Prostate gland (tissue), 2 donors: ENCODE data around the gene SLCO3A1. TPM values are rescaled to one million over a fixed set of nuclear protein-coding genes. Genes with fewer than 3 reads are reported as not detected.

Source experiments
- DNase-seq: peaks from one replicate; pipeline ENCODE4 v3.0.0-alpha.2; 2019; ENCODE audit warnings: low spot score
- H3K27ac ChIP-seq, 2 donors: fragments of 200-600 bp; sonication (generic); 2 replicates each; pipeline ENCODE4 v1.5.1; 2017 to 2019
- H3K27me3 ChIP-seq: fragments of 200-600 bp; sonication (generic); replicated peaks from 2 replicates; pipeline ENCODE4 v1.5.1; 2019; ENCODE audit not compliant: insufficient read depth
- H3K36me3 ChIP-seq, 2 donors: fragments of 200-600 bp; sonication (generic); 1 replicate in 1 of 2; 2 replicates in 1 of 2; pipeline versions ENCODE4 v1.5.1 to v1.8.1; 2017 to 2019
- H3K4me1 ChIP-seq: fragments of 200-600 bp; sonication (generic); replicated peaks from 2 replicates; pipeline ENCODE4 v1.5.1; 2019
- H3K4me3 ChIP-seq, 2 donors: fragments of 200-600 bp; sonication (generic); 2 replicates each; pipeline ENCODE4 v1.5.1; 2017 to 2019
- H3K9me3 ChIP-seq: fragments of 200-600 bp; sonication (generic); 2 replicates; pipeline ENCODE4 v1.5.1; 2017
- POLR2A ChIP-seq: fragments of 450-650 bp; IDR thresholded peaks from one replicate; pipeline ENCODE4 v1.6.1; 2016; ENCODE audit warnings: antibody characterized with exemption, mild to moderate bottlenecking
- POLR2AphosphoS5 ChIP-seq: sonication (generic); formaldehyde crosslinking; IDR thresholded peaks from one replicate; pipeline ENCODE4 v1.6.1; 2017; ENCODE audit warnings: antibody characterized with exemption
- WGBS: methylation state at CpG from one replicate; pipeline ENCODE4 v1.1.5; 2018; 5-methylcytosine and 5-hydroxymethylcytosine counted together
- intact Hi-C: fragments of 100-400 bp; cut with DNase I; formaldehyde crosslinking; loops from one replicate; pipeline ENCODE4 v1.14.2; 2022
- total RNA-seq, 2 donors: library from RNA; depleted of rRNA; stranded (reverse); fragments of >200 nt; gene quantifications; one replicate each; pipeline ENCODE4 v1.1.0, GENCODE V29; 2016
- TF ChIP-seq, protein P1 (sequence below), 4 experiments: fragments of 200-600 bp in 2 of 4; fragments of 450-650 bp in 2 of 4; sonication (generic) in 2 of 4; IDR thresholded peaks; 1 replicate in 3 of 4; 2 replicates in 1 of 4; pipeline ENCODE4 v1.5.1; 2016 to 2019; ENCODE audit warnings: antibody characterized with exemption in 4 of 4, mild to moderate bottlenecking in 2 of 4, moderate library complexity in 2 of 4

Gene SLCO3A1
- total RNA-seq, 2 donors from 2014 or later = 7.4 to 35.3 TPM

GRCh38 chr15:92159906-92160841 is 306.7 kb downstream of the SLCO3A1 start:
- 60% methylated on average over 15 of the region's 15 CpGs for WGBS
- no peak for DNase-seq

DNA sequence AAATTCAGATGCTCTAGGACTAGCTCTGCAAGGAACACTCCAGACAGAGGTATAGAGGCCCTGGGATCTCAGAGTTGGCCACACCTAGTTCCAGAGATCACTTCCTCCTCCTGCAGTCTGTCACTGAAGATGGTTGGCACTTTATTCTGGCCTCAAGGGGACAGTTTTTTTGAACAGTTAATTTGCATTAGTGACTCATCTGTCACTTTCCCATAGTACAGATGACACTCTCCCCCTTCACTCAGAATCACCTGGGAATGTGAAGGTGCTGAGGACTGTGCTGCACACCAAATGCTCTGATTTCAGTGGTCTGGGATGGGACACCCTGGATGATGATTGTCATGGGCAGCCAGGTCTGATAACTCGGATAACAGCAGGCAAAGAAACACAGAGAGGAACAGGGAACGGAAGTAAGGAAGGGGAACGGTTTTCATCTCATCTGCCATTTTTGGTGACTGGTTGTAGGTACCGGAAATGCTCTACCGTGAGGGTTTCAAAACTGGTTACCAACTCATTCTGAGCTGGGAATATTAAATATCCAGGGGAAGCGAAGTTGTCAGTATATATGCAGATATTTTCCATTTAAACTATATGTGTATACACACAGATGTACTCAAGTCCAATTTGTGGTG is 307.6 kb downstream of the SLCO3A1 start:
- DNase-seq = no peak
- no peak for TF ChIP-seq POLR2A
- H3K4me1 ChIP-seq = no peaks in the 10 kb centered on the region
- H3K9me3 ChIP-seq = no peaks in the 10 kb centered on the region
- no peaks in the 10 kb centered on the region for H3K36me3 ChIP-seq
- WGBS = 92% methylated on average over 6 of the region's 6 CpGs
- no peak overlapping the region for H3K4me3 ChIP-seq
- no peak overlapping the region for H3K27ac ChIP-seq
- intact Hi-C loops = no loop called here
- no peaks in the 10 kb centered on the region for H3K27me3 ChIP-seq

More at GRCh38 chr15:92159906-92160841, 306.7 kb downstream of the SLCO3A1 start:
- no peaks in the 10 kb centered on the region for H3K4me1 ChIP-seq
- no peaks in the 10 kb centered on the region for H3K27me3 ChIP-seq
- no peak overlapping the region for H3K4me3 ChIP-seq
- intact Hi-C loops = no loop called here
- no peaks in the 10 kb centered on the region for H3K36me3 ChIP-seq
- H3K27ac ChIP-seq = no peak overlapping the region
- TF ChIP-seq POLR2A = no peak
- TF ChIP-seq, protein P1, sequence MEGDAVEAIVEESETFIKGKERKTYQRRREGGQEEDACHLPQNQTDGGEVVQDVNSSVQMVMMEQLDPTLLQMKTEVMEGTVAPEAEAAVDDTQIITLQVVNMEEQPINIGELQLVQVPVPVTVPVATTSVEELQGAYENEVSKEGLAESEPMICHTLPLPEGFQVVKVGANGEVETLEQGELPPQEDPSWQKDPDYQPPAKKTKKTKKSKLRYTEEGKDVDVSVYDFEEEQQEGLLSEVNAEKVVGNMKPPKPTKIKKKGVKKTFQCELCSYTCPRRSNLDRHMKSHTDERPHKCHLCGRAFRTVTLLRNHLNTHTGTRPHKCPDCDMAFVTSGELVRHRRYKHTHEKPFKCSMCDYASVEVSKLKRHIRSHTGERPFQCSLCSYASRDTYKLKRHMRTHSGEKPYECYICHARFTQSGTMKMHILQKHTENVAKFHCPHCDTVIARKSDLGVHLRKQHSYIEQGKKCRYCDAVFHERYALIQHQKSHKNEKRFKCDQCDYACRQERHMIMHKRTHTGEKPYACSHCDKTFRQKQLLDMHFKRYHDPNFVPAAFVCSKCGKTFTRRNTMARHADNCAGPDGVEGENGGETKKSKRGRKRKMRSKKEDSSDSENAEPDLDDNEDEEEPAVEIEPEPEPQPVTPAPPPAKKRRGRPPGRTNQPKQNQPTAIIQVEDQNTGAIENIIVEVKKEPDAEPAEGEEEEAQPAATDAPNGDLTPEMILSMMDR (IDR thresholded peaks at IDR 0.05) = no peak
- TF ChIP-seq POLR2AphosphoS5 = no peak
- no peaks in the 10 kb centered on the region for H3K9me3 ChIP-seq

DNA sequence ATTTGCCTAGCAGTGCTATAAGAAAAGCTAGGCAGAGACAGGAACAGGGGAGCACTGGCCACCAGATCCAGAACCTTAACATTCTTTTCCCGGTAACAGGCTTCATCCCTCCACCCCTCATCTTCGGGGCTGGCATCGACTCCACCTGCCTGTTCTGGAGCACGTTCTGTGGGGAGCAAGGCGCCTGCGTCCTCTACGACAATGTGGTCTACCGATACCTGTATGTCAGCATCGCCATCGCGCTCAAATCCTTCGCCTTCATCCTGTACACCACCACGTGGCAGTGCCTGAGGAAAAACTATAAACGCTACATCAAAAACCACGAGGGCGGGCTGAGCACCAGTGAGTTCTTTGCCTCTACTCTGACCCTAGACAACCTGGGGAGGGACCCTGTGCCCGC is 309.1 kb downstream of the SLCO3A1 start:
- no peak for TF ChIP-seq POLR2AphosphoS5
- TF ChIP-seq, protein P1 (IDR thresholded peaks at IDR 0.05) = no peak
- no peak for TF ChIP-seq POLR2A
- Histone ChIP-seq H3K36me3 (no peaks in the 10 kb centered on the region), H3K4me3 (no peak overlapping the region), H3K27me3 (no peaks in the 10 kb centered on the region), H3K9me3 (no peaks in the 10 kb centered on the region), H3K27ac (no peak overlapping the region), H3K4me1 (no peaks in the 10 kb centered on the region)
- 88% methylated on average over 17 of the region's 17 CpGs for WGBS
- intact Hi-C loops = no loop called here
- DNase-seq = no peak

DNA sequence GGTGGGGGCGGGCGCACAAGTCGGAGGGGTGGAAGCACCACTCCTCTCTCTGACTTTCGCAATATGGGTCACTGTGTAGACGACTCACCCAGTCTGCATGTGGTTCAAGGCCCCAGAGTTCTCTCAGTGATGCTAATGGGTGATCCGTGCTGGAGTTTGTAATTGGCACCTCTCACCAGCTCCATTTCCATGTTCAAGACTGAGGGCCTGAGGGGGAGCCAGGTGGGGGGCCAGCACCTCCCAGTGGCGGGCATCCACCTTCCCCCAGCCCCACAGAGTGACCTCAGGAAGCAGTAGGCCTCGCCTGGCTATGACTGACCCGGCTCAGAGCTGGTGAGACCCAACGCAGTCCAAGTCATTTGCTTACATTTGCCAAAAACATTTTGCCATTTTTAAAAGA is 310.1 kb downstream of the SLCO3A1 start:
- H3K27me3 ChIP-seq = no peaks in the 10 kb centered on the region
- no peaks in the 10 kb centered on the region for H3K4me1 ChIP-seq
- TF ChIP-seq POLR2A = no peak
- intact Hi-C loops = no loop called here
- H3K27ac ChIP-seq = no peak overlapping the region
- H3K9me3 ChIP-seq = no peaks in the 10 kb centered on the region
- no peak overlapping the region for H3K4me3 ChIP-seq
- WGBS = 88% methylated on average over 10 of the region's 10 CpGs
- H3K36me3 ChIP-seq = no peaks in the 10 kb centered on the region
- no peak for DNase-seq

DNA sequence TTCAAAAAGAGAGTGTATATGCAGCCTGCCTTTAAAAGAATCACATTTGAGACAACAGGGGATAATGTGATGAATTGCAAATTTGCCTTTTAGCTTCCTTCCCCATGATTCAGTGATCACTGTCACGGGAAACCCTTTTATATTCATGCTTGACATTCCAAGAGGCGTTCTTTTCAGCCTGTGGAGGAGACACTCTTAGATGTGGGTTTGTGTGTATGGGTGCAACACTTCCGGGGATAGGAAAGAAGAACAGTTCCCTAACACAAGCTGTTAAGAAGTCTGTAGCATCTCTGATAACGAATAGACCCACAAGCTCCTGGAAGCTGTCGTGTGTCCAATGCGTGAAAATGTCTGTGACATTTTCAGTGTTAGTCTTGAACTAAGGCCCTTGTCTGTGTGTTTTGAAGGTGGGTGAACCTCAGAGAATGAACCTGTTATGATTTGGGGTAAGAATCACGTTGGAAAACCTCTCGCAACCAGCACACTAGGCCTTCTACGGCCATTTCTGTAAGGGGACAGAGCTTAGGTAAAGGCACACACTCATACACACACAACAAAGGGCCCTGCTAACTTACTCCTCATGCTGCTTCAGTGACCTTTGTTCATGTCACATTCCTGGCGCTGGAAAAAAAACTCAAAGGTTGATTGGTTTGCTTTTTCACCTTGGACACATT is 311.0 kb downstream of the SLCO3A1 start:
- no peaks in the 10 kb centered on the region for H3K27me3 ChIP-seq
- TF ChIP-seq, protein P1 (IDR thresholded peaks at IDR 0.05) = no peak
- TF ChIP-seq POLR2A (no peak), POLR2AphosphoS5 (no peak)
- no peak overlapping the region for H3K27ac ChIP-seq
- no peaks in the 10 kb centered on the region for H3K36me3 ChIP-seq
- 84% methylated on average over 10 of the region's 10 CpGs for WGBS
- intact Hi-C loops = no loop called here
- no peaks in the 10 kb centered on the region for H3K4me1 ChIP-seq
- H3K4me3 ChIP-seq = no peak overlapping the region
- no peak for DNase-seq
- no peaks in the 10 kb centered on the region for H3K9me3 ChIP-seq
